HG02884 (cell line): Measurements from ENCODE around the gene EGLN1.
A peak's percentile ranks its signal among the peaks of the same experiment; 100 is the strongest.

Experiments used
- ATAC-seq: cut with Tn5 transposase; IDR thresholded peaks from one replicate; pipeline ENCODE4 v1.9.1; 2021; ENCODE audit warnings: mild to moderate bottlenecking, moderate library complexity; ENCODE audit not compliant: unreplicated experiment

The EGLN1 gene

DNA sequence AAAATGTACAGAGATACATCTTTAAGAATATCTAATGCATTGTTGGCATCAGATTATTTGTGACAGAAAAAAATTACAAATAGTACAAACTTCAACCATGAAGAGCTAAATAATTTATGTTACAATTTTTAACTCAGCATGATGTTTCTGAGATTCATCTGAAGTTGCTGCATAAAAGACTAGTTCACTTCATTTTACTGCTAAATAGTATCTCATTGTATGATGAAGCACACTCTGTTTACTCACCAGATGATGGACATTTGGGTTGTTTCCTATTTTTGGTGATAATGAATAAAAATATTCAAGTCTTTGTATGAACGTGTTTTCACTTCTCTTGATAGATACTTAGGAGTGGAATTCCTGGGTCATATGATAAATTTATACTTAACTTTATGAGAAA, 20.6 kb downstream of the EGLN1 start:
- no peak for ATAC-seq

DNA sequence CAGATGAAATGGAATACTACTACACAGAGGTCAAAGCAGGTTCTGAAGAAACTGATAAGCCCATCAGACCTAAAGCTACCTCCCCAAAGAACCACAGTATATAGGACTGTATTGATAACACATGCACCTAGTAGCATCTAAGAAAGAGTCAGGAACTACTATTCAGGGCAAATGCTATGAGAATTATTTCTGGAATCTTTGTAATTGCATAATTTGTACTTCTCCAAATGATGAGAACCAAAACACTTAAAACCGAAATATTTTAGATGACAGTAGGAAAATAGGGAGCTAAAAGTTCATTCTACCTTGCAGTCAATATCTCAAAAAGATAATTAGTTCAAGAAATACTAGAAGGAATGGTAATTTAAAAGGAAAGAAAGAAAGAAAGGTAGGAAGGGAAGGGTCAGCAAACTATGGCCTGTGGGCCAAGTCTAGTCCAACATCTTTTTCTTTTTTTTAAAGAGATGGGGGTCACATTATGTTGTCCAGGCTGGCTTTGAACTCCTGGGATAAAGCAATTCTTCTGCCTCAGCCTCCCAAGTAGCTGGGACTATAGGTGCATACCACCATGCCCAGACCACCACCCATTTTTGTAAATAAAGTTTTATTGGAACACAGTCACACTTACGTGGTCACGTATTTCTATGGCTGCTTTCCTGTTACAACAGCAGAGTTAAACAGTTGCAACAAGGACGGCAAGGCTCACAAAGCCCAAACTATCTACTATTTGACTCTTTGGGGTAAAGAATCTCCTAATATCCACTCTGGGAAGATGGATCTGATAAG, 24.0 kb downstream of the EGLN1 start:
- ATAC-seq, result no peak

DNA sequence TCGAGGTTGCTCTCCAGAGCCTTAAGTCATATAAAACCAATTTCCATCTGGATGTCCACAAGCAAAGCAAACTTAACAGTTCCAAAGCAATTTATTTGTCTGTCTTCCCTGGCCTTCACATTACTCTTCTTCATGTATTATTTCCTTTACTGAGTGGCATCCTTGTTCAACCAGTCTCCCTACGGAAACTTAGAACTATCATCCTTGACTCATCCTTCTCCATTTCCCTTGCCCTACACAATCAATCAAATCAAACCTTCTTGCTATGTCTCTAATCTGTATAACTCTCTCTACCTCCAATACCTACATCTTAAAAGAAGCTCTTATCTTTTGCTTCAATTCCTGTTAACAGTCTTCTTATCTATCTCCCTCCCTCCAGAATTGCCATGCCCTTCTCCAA, 25.4 kb downstream of the EGLN1 start:
- no peak for ATAC-seq

GRCh38 chr1:231395998-231396390, 26.1 kb downstream of the EGLN1 start:
- ATAC-seq, result no peak

- no peak for ATAC-seq
Measured at GRCh38 chr1:231395076-231395997, 26.8 kb downstream of the EGLN1 start.

- ATAC-seq, result no peak
Measured at GRCh38 chr1:231393668-231394067, 28.4 kb downstream of the EGLN1 start.

GRCh38 chr1:231392389-231393131, 29.5 kb downstream of the EGLN1 start:
- ATAC-seq, result no peak

DNA sequence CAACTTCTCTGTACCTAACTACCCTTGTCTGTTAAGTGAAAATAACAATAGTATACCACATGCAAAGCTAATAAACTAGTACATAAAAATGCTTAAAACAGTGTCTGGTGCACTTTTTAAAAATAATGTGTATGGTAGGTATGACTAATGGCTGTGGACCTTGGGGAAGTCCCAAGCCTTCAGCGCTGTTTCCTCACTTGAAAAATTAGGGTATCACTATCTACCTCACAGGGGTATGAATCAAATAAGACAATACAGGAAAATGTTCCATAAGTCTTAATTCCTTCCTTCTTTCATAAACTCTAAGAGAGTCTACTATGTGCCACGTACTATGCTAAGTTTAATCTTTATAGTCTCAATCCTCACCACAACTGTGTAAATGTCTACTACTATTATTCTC, 32.0 kb downstream of the EGLN1 start:
- no peak for ATAC-seq

GRCh38 chr1:231387770-231388669, 34.1 kb downstream of the EGLN1 start:
- no peak for ATAC-seq

DNA sequence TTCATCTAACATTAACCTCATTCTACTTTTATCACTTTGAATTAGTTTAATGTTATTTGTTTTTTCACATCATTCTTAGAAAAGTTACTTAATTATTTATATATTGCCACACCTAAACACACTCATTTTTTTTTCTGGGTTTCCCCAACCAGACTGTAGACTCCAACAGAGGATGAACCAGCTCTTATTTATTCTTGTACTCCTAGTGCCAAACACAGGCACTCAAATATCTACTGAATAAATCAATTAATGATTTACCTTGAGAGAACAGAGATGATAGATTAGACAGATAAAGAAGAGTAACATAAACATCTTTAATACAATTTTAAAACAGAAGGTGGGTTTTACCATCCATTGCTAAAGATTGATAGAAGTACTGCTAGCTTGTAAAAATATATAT, 35.6 kb downstream of the EGLN1 start:
- no peak for ATAC-seq

DNA sequence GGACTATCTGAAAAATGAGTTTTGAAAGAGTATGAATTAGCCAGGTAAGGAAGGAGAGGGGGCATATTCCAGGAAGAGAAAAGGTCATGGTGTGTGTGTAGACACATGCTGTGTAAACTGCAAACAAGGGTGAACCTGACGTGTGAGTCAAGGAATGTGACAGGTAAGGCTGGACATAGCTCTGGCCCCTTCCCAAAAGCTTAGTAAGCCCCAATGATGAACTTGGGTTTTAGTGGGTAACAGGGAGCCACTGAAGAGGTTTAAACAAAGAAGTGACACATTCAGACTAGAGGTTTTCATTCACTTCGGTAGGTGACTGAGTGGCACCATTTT, 36.7 kb downstream of the EGLN1 start:
- no peak for ATAC-seq

DNA sequence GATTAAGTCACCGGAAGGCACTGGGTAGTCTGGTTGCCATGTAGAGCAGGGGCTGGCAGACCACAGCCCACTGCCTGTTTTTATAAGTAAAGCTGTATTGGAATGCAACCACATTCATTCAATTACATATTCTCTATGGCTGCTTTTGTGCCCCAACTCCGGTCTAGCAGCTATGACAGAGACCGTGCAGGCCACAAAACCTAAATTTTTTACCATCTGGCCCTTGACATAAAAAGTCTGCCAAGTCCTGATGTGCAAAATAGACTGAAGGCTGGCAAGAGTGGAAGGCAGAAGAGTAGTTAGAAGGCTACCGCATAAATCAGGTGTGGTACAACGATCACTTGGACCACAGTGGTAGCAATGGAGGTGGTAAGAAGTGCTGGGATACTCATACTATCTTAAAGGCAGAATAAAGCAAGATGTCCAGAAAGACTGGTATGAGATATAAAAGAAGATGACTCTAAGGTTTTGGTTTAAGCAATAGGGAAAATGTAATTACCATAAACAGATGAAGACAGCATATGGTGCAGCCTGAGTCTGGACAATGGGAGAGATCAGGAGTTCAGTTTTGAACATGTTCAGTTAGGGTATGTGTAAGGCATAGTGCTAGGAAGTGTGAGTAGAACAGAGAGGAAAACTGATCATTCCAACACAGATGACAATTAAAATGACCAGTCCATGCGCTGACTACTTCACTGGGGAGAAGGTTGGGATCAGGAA, 37.2 kb downstream of the EGLN1 start:
- ATAC-seq, result no peak

GRCh38 chr1:231383159-231383860, 38.8 kb downstream of the EGLN1 start:
- ATAC-seq, result no peak

DNA sequence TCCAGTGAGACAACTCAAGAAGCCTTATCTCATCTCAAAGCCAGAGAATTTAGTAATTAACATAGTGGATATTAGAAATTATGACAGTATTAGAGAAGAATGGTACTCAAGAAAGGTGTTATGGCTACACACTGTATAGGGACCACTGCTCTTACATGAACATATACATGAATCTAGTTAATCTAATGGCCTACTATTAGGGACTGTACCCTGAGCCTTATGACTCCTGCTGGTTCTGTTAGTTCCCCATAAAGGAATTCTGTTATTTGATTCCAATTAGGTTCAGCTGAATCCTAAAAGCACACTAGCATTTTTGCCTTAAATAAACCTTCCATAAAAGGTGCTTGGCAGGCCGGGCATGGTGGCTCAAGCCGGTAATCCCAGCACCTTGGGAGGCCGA, 39.7 kb downstream of the EGLN1 start:
- ATAC-seq, result no peak

DNA sequence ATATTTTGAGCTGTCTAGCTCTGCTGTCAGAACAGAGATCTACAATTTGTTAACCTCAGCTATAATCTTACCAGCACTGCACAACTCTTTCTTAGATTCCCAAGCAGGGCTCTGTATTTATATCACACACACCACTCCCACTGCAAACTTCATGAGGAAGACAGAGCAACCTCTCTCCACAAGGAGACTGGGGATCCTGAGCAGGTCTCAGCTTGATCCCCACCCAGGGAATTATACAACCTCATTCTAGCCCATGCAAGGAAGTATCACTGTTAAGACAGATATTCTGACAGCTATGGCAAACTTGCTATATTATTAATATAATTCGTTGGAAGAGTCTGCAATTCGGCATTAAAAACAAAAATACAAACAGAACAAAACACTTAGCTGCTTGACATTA, 40.4 kb downstream of the EGLN1 start:
- no peak for ATAC-seq

GRCh38 chr1:231376875-231377549, 45.1 kb downstream of the EGLN1 start:
- ATAC-seq, result peak; percentile 65

DNA sequence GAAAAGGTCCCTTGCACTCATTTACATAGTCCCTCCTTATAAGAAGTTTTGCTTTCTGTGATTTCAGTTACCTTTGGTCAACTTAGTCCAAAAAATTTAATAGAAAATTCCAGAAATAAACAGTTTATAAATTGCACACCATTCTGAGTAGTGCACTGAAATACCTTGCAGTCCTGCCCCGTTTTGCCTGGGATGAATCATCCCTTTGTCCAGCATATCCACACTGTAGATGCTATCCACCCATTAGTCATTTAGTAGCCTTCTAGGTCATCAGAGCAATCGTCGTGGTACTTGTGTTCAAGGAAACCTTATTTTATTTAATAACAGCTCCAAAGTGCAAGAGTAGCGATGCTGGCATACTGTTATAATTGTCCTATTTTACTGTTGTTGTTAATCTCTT, 46.0 kb downstream of the EGLN1 start:
- no peak for ATAC-seq

DNA sequence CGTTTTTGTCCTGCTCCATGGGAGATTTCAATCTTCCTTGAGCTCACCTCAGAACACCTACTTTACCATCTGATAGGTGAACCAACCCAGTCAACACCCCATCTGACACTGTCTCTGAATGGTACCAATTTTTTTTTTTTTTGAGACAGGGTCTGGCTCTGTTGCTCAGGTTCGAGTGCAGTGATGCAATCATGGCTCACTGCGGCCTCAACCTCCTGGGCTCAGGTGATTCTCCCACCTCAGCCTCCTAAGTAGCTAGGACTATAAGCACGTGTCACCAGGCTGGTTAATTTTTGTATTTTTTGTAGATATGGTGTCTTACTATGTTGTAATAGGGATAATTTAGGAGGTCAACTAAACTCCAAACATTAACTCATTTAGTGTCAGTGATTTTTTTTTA, 47.7 kb downstream of the EGLN1 start:
- no peak for ATAC-seq

DNA sequence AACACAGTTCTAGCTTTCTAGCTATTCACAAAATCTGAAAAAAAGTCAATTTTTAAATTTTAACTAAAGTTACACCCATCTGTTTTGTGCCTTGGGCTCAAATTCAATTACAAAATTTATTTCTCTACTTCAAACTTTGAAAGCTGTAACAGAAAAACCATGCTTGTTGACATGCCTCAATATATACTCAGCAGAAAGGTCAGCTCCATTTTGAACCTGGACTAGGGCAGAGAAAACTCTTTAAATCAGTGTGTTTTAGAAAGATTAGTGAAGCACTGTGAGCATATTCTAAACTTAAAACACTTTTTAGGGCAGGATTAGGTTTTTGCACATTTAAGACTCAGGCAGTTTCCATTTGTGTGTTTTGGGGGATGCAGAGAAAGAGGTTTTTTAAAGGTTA, 49.6 kb downstream of the EGLN1 start:
- ATAC-seq, result no peak
